ENCODE data around the gene RSPH1.

Gene RSPH1

DNA sequence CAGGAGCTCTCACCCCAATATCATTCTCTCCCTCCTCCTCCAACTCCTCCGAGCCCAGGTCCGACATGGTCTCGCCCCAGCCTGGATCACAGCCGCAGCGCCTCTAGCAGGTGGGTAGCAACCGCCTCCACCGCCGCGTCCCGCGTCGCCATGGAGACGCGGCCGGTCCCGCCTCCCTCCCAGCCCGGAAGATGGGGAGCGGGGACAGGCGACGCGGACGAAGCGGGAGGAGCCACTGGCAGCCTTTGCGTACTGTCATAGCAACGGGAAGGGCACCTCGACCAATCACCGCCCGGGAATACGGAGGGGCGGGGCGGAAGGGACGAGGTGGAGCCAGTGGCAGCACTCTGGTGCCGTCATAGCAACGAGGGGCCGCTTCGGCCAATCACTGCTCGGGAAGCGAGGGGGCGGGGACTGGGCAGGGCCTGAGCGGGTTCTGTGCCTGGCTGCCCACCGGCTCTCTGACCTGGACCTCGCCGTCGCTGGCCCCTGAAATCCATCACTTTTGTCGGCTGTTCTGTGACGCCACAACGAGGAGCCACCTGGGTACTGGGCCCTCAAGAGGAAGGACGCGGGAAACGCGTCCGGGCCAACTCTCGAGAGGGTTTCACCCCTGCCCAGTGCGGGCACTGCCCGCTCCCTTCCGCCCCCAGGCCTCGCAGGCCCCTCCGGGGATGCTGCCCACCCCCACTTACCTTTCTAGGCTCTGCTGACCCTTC lies at the start of gene RSPH1:
RSPH1 (minus strand) TSS at position 105 of the 719 bp plus-strand sequence; CDS start at position 67, 38 bp downstream.
- FAIRE-seq = peak; percentile 93

DNA sequence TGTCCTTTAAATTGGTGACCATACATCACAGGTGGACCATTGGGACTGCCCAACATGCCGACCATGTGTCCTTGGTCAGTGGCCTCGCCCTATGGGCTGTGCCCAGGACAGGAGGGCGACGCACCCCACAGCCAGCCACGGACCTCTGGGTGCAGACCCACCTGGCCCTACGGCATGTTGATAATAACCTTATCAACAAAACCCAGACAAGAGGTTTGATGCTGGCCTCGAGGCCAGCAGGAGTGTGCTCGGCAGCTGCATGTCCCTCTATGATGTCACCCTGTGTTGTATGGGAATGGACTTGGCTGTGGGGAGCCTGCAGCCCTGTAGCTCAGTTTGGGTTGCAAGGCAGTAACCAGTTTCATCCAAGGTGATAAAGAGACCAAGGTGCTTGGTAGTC lies 49.7 kb upstream of the RSPH1 start:
- FAIRE-seq = no peak

GRCh38 chr21:42545317-42545716 lies 49.3 kb upstream of the RSPH1 start:
- no peak for FAIRE-seq

DNA sequence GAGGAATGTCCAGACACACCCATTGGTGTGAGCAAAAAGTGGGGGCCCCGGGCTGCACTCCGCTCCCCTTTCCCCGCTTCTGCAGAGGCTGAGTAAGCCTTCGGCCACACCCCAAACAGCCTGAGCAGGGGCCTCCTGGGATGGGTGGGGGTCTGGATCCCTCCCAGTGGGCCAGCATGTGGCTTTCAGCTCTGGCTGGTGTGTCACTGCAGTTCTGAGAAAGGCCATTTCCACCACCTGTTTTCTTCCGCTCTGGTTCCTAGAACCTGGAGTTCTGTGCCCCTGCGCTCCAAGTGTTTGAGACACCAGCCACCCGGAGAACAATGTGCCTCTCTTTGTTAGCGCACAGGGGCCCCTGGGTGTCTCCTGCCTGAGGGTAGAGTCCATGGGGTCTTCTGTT lies 48.5 kb upstream of the RSPH1 start:
- FAIRE-seq = no peak

GRCh38 chr21:42543106-42543847 lies 47.3 kb upstream of the RSPH1 start:
- no peak for FAIRE-seq

DNA sequence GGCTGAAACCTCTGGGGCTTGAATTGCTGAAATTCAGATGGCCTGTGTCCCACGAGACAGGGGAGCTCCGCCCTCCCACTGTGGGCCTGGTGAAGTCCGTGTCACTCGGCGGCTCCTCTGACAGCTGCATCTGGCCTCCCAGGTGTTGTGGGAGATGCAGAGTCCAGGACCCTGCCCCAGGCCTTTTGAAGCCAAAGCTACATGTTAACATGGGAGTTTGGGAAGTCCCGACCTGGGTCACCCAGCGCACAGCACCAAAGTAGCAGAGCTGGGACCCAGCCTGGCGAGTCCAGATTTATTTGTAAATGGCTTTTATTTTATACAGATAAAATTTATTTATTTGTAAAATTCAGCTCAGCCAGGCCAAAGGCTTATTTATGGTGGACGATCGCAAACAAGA lies 46.6 kb upstream of the RSPH1 start:
- no peak for FAIRE-seq

- no peak for FAIRE-seq
Observed at GRCh38 chr21:42542196-42542595, 46.2 kb upstream of the RSPH1 start.

DNA sequence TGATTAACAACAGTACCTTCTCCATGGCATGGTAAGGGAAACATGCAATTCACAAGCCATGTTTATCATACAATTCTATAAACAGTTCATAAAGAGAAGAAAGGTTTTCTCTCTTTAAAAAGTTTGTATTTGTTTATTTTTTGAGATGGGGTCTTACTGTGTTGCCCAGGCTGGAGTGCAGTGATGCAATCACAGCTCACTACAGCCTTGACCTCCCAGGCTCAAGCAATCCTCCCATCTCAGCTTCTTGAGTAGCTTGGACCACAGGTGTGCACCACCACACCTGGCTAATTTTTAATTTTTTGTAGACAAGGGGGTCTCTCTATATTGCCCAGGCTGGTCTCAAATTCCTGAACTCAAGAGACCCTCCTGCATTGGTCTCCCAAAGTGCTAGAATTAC lies 45.6 kb upstream of the RSPH1 start:
- FAIRE-seq = no peak

- no peak for FAIRE-seq
Observed at GRCh38 chr21:42541174-42541573, 45.1 kb upstream of the RSPH1 start.

GRCh38 chr21:42540396-42540795 lies 44.4 kb upstream of the RSPH1 start:
- FAIRE-seq = no peak

DNA sequence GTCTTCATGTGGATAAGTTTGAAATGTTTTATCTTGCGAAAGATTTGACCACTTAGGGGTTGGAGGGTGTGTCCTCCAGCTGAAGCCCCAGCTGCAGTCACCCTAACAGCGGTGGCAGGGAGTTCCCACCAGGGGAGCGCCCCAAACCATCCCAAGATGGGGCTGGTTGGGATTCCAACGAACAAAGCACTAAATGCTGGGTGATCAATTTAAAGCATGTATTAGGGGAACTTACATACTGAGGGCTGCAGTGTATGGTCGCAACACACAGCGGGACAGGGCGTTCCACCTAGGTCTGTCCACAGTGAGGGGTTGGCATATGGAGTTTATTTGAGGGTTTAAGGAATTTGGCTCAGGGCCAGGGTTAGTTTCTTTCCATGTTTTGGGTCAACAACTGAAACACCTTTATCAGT lies 43.9 kb upstream of the RSPH1 start:
- no peak for FAIRE-seq

DNA sequence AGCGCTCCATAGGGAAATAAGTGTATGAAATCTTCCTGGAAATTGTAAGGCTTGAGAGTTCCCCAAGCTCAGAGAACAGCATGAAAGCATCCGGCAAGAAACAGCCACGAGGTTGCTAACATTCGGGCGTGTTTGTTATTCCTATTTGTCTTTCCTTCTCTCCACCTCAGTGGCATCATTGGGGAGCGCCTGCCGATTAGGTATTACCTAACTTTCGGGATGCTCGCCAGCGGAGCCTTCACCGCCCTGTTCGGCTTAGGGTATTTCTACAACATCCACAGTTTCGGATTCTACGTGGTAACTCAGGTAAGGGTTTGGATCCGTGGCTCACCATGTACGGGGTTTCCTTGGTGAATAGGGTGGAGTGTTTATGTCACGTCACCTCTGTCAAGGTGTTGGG lies 43.3 kb upstream of the RSPH1 start:
- FAIRE-seq = no peak

GRCh38 chr21:42538479-42539275 lies 42.7 kb upstream of the RSPH1 start:
- no peak for FAIRE-seq

GRCh38 chr21:42537106-42537742 lies 41.2 kb upstream of the RSPH1 start:
- FAIRE-seq = no peak

- no peak for FAIRE-seq
Observed at GRCh38 chr21:42536601-42537000, 40.6 kb upstream of the RSPH1 start.

- FAIRE-seq = no peak
Observed at GRCh38 chr21:42535602-42536171, 39.7 kb upstream of the RSPH1 start.

GRCh38 chr21:42534421-42535378 lies 38.7 kb upstream of the RSPH1 start:
- FAIRE-seq = no peak

GRCh38 chr21:42533963-42534355 lies 37.9 kb upstream of the RSPH1 start:
- no peak for FAIRE-seq

GRCh38 chr21:42533306-42533962 lies 37.4 kb upstream of the RSPH1 start:
- no peak for FAIRE-seq

- FAIRE-seq = no peak
Observed at GRCh38 chr21:42532466-42533181, 36.6 kb upstream of the RSPH1 start.

Data from TTC549 (cell line).